H9 (cell line): ENCODE data around the gene KAT6B. TPM values are rescaled to one million over a fixed set of nuclear protein-coding genes. Genes with fewer than 3 reads are reported as not detected.

Source experiments
- DNase-seq: peaks from one replicate; pipeline ENCODE4 v3.0.0-alpha.2; 2017
- H2AFZ ChIP-seq: one replicate; pipeline ENCODE4 v1.6.1; 2013; ENCODE audit warnings: mild to moderate bottlenecking, low read length, control low read depth, moderate library complexity
- H2AK5ac ChIP-seq: 2 replicates; pipeline ENCODE4 v1.6.1; 2013; ENCODE audit warnings: low read length, control low read depth, mixed read lengths; ENCODE audit not compliant: insufficient read length
- H2BK120ac ChIP-seq: one replicate; pipeline ENCODE4 v1.6.1; 2013; ENCODE audit warnings: low read depth, mild to moderate bottlenecking, low read length, control low read depth, inconsistent platforms; ENCODE audit not compliant: poor library complexity, severe bottlenecking
- H2BK12ac ChIP-seq: 2 replicates; pipeline ENCODE4 v1.6.1; 2013; ENCODE audit warnings: low read length, control low read depth, mixed read lengths, low read depth; ENCODE audit not compliant: insufficient read length
- H2BK15ac ChIP-seq: 2 replicates; pipeline ENCODE4 v1.6.1; 2013; ENCODE audit warnings: low read depth, low read length, control low read depth
- H2BK20ac ChIP-seq: one replicate; pipeline ENCODE4 v1.6.1; 2013; ENCODE audit warnings: low read depth, mild to moderate bottlenecking, low read length, control low read depth, inconsistent platforms; ENCODE audit not compliant: poor library complexity, severe bottlenecking
- H2BK5ac ChIP-seq: 2 replicates; pipeline ENCODE4 v1.6.1; 2013; ENCODE audit warnings: low read length, control low read depth, mixed read lengths; ENCODE audit not compliant: insufficient read length
- H3K14ac ChIP-seq: 2 replicates; pipeline ENCODE4 v1.6.1; 2013; ENCODE audit warnings: low read length, control low read depth; ENCODE audit not compliant: insufficient read depth
- H3K18ac ChIP-seq: 2 replicates; pipeline ENCODE4 v1.6.1; 2013; ENCODE audit warnings: low read depth, mild to moderate bottlenecking, mixed read lengths, low read length, control low read depth; ENCODE audit not compliant: insufficient read length
- H3K23ac ChIP-seq: 2 replicates; pipeline ENCODE4 v1.6.1; 2013; ENCODE audit warnings: low read length, control low read depth, mixed read lengths, low read depth; ENCODE audit not compliant: insufficient read length
- H3K23me2 ChIP-seq: 2 replicates; pipeline ENCODE4 v1.6.1; 2013; ENCODE audit warnings: low read depth, mild to moderate bottlenecking, mixed read lengths, low read length, control low read depth; ENCODE audit not compliant: insufficient read length, poor library complexity, severe bottlenecking
- H3K27ac ChIP-seq: 2 replicates; pipeline ENCODE4 v1.5.1; 2013; ENCODE audit warnings: low read length, control low read depth, mixed read lengths, low read depth; ENCODE audit not compliant: insufficient read length
- H3K27me3 ChIP-seq: 2 replicates; pipeline ENCODE4 v1.6.1; 2013; ENCODE audit warnings: low read length, control low read depth, inconsistent platforms; ENCODE audit not compliant: insufficient read depth
- H3K4ac ChIP-seq: 2 replicates; pipeline ENCODE4 v1.6.1; 2013; ENCODE audit warnings: low read depth, mild to moderate bottlenecking, control low read depth, inconsistent platforms, low read length, moderate library complexity
- H3K4me1 ChIP-seq: 2 replicates; pipeline ENCODE4 v1.6.1; 2013; ENCODE audit warnings: low read length, control low read depth, inconsistent platforms; ENCODE audit not compliant: insufficient read depth
- H3K4me2 ChIP-seq: 2 replicates; pipeline ENCODE4 v1.6.1; 2013; ENCODE audit warnings: low read length, control low read depth, mixed read lengths; ENCODE audit not compliant: insufficient read length, insufficient read depth
- H3K56ac ChIP-seq: 2 replicates; pipeline ENCODE4 v1.6.1; 2013; ENCODE audit warnings: low read depth, mild to moderate bottlenecking, mixed read lengths, low read length, control low read depth; ENCODE audit not compliant: insufficient read length
- H3K79me1 ChIP-seq: 2 replicates; pipeline ENCODE4 v1.6.1; 2013; ENCODE audit warnings: low read depth, mild to moderate bottlenecking, moderate library complexity, low read length, control low read depth, inconsistent platforms; ENCODE audit not compliant: insufficient read depth, poor library complexity, severe bottlenecking
- H3K79me2 ChIP-seq: 2 replicates; pipeline ENCODE4 v1.6.1; 2013; ENCODE audit warnings: low read length, control low read depth, inconsistent platforms; ENCODE audit not compliant: insufficient read depth
- H3K9ac ChIP-seq: 2 replicates; pipeline ENCODE4 v1.6.1; 2013; ENCODE audit warnings: low read length, control low read depth, mixed read lengths; ENCODE audit not compliant: insufficient read length; ENCODE audit errors: extremely low read depth
- H3K9me3 ChIP-seq: one replicate; pipeline ENCODE4 v1.6.1; 2013; ENCODE audit warnings: low read depth, low read length, inconsistent platforms; ENCODE audit not compliant: control insufficient read depth
- H3T11ph ChIP-seq: one replicate; pipeline ENCODE4 v1.6.1; 2013; ENCODE audit warnings: mild to moderate bottlenecking, low read length, control low read depth, inconsistent platforms
- H4K20me1 ChIP-seq: one replicate; pipeline ENCODE4 v1.6.1; 2013; ENCODE audit not compliant: control insufficient read depth, insufficient read length, insufficient read depth
- H4K5ac ChIP-seq: 2 replicates; pipeline ENCODE4 v1.6.1; 2013; ENCODE audit warnings: low read depth, mild to moderate bottlenecking, mixed read lengths, low read length, control low read depth; ENCODE audit not compliant: insufficient read length
- H4K8ac ChIP-seq: replicated peaks from 2 replicates; pipeline ENCODE4 v1.6.1; 2013; ENCODE audit warnings: low read length, control low read depth, mixed read lengths, low read depth; ENCODE audit not compliant: insufficient read length
- H4K91ac ChIP-seq: 2 replicates; pipeline ENCODE4 v1.6.1; 2013; ENCODE audit warnings: low read depth, mild to moderate bottlenecking, moderate library complexity, mixed read lengths, low read length, control low read depth; ENCODE audit not compliant: insufficient read length
- H3K27ac Mint-ChIP-seq, 3 experiments: 2 replicates in 2 of 3; 3 replicates in 1 of 3; pipeline ENCODE4 v1.8.0; 2020 to 2021; ENCODE audit warnings: mixed read lengths in 3 of 3, mild to moderate bottlenecking in 1 of 3, moderate library complexity in 1 of 3
- H3K27me3 Mint-ChIP-seq: 2 replicates; pipeline ENCODE4 v1.8.0; 2021; ENCODE audit warnings: low read depth, mild to moderate bottlenecking, moderate library complexity, mixed read lengths
- H3K36me3 Mint-ChIP-seq, 3 experiments: 2 replicates in 2 of 3; 3 replicates in 1 of 3; pipeline ENCODE4 v1.8.0; 2020 to 2021; ENCODE audit warnings: low read depth in 3 of 3, mixed read lengths in 3 of 3; ENCODE audit not compliant: insufficient read depth in 1 of 3
- H3K4me1 Mint-ChIP-seq, 2 experiments: 2 replicates each; pipeline ENCODE4 v1.8.0; 2020; ENCODE audit warnings: mixed read lengths in 2 of 2
- H3K4me3 Mint-ChIP-seq, 2 experiments: 2 replicates in 1 of 2; 3 replicates in 1 of 2; pipeline ENCODE4 v1.8.0; 2020 to 2021; ENCODE audit warnings: mild to moderate bottlenecking in 2 of 2, mixed read lengths in 2 of 2, moderate library complexity in 1 of 2
- H3K9me3 Mint-ChIP-seq, 2 experiments: 2 replicates in 1 of 2; 3 replicates in 1 of 2; pipeline ENCODE4 v1.8.0; 2020; ENCODE audit warnings: mild to moderate bottlenecking in 2 of 2, mixed read lengths in 2 of 2, moderate library complexity in 1 of 2
- CTCF ChIP-seq: fragments of 200-600 bp; sonication (generic); conservative IDR thresholded peaks from 3 replicates; pipeline ENCODE4 v1.8.0; 2021; ENCODE audit warnings: antibody characterized with exemption, mild to moderate bottlenecking
- WGBS: extraction: QIAGEN DNeasy Blood & Tissue Kit; methylation state at CpG from one replicate; pipeline ENCODE4 v1.1.7; 2013; ENCODE audit warnings: missing lambda C conversion rate, low lambda C conversion rate, mixed read lengths; ENCODE audit not compliant: insufficient read length; ENCODE audit errors: extremely low coverage; 5-methylcytosine and 5-hydroxymethylcytosine counted together
- total RNA-seq: library from RNA; stranded (reverse); gene quantifications from 2 replicates; pipeline ENCODE4 v1.2.1, GENCODE V29; 2021

Gene KAT6B
- total RNA-seq, 1 experiment from 2014 or later: 34.2 TPM

GRCh38 chr10:74855027-74855426 is 28.6 kb downstream of the KAT6B start:
- H3K27me3 ChIP-seq: no peaks in the 10 kb centered on the region
- H3K23me2 ChIP-seq: no peaks in the 10 kb centered on the region
- H2AFZ ChIP-seq: no peak overlapping the region
- WGBS: no CpG with 5 or more reads among the region's 2 CpGs
- no peak overlapping the region for H2BK15ac ChIP-seq
- H2BK20ac ChIP-seq: no peak overlapping the region
- H4K20me1 ChIP-seq: no peaks in the 10 kb centered on the region
- H3K14ac ChIP-seq: no peak overlapping the region
- DNase-seq: no peak
- no peaks in the 10 kb centered on the region; the same call in 1 of the 2 replicates for H3K79me2 ChIP-seq
- no peak overlapping the region for H3K18ac ChIP-seq
- no peak overlapping the region for H2AK5ac ChIP-seq
- no peak overlapping the region for H4K91ac ChIP-seq
- no peaks in the 10 kb centered on the region for H3K9me3 ChIP-seq
- H3K36me3 Mint-ChIP-seq: peaks cover 9 to 15% (median 12%) of the 10 kb centered on the region in 3 experiments; a peak in 6 of 7 replicates
- H3K27ac Mint-ChIP-seq: peak overlapping the region; percentile 5 to 39 (median 15); a peak in 5 of 7 replicates
- no peak overlapping the region for H4K5ac ChIP-seq
- peaks cover 21 to 25% of the 10 kb centered on the region in 2 experiments for H3K4me1 Mint-ChIP-seq
- H3K4me3 Mint-ChIP-seq: no peak overlapping the region
- no peak overlapping the region for H3T11ph ChIP-seq
- peaks cover 4% of the 10 kb centered on the region; the same call in 1 of the 2 replicates for H3K4me1 ChIP-seq
- no peak overlapping the region for H3K23ac ChIP-seq
- no peak overlapping the region for H4K8ac ChIP-seq
- no peak overlapping the region for H3K4me2 ChIP-seq
- no peak overlapping the region for H2BK5ac ChIP-seq
- H3K4ac ChIP-seq: no peak overlapping the region
- no peaks in the 10 kb centered on the region for H3K27me3 Mint-ChIP-seq
- H3K9ac ChIP-seq: no peak overlapping the region
- no peak overlapping the region for H2BK120ac ChIP-seq
- peaks cover 0 to 2% of the 10 kb centered on the region in 2 experiments; a peak in 1 of 5 replicates for H3K9me3 Mint-ChIP-seq
- peak overlapping the region; percentile 30 for H3K27ac ChIP-seq
- no peak overlapping the region for H3K56ac ChIP-seq
- TF ChIP-seq CTCF: no peak
- no peak overlapping the region for H2BK12ac ChIP-seq
- H3K79me1 ChIP-seq: peaks cover 9% of the 10 kb centered on the region
